ENCODE data around the gene MCF2.

GRCh38 chrX:139640259-139640658 lies 67.7 kb downstream of the MCF2 start:
- TF ChIP-seq EZH2 (IDR thresholded peaks at IDR 0.05; ENCODE audit: insufficient read depth, poor library complexity, severe bottlenecking) (no peak), EZH2phosphoT487 (IDR thresholded peaks at IDR 0.05; ENCODE audit: insufficient read depth, low read depth) (no peak)

Measured in GM23248 (cell line).